HepG2 (cell line): ENCODE measurements around the gene UPK1B. TPM values are rescaled to one million over a fixed set of nuclear protein-coding genes. Genes with fewer than 3 reads are reported as not detected.

Source experiments
- ATAC-seq: fragments of 200-7000 bp; cut with Tn5 transposase; 3 replicates; pipeline ENCODE4 v1.9.1; 2020; ENCODE audit warnings: mild to moderate bottlenecking, moderate library complexity
- BruUV-seq: library from RNA; stranded (reverse); fragments of 400-500 nt; replicated peaks from 2 replicates; lab custom pipeline; 2021; lab: Mats Ljungman, UMichigan
- CTCF ChIA-PET: fragments of 300-600 bp; formaldehyde crosslinking; extraction: SDS; loops from one replicate; lab custom pipeline; 2021; ENCODE audit warnings: low total read pairs, inconsistent platforms, low intra/inter-chr PET ratio; lab: Yijun Ruan, JAX
- POLR2A ChIA-PET: fragments of 350-600 bp; sonication (Branson Sonifier 250); formaldehyde crosslinking; loops from one replicate; lab custom pipeline; 2020; ENCODE audit warnings: antibody characterized with exemption, inconsistent platforms; lab: Yijun Ruan, JAX
- DNase-seq: peaks from one replicate; pipeline ENCODE4 v3.0.0-alpha.2; 2015; ENCODE audit warnings: low spot score
- FAIRE-seq: peaks from 3 replicates; lab custom pipeline; 2011; peaks lifted over from hg19 to GRCh38; lab: Jason Lieb, UNC
- H2AFZ ChIP-seq: one replicate; pipeline ENCODE4 v1.6.1; 2011; ENCODE audit warnings: low read length, inconsistent platforms
- H3K27ac ChIP-seq: fragments of 300-600 bp; 3 replicates; pipeline ENCODE4 v1.8.0; 2011; ENCODE audit warnings: mixed run types, mild to moderate bottlenecking, mixed read lengths, low read length, inconsistent platforms; ENCODE audit not compliant: insufficient read depth; ENCODE audit errors: extremely low read length
- H3K27me3 ChIP-seq, 2 experiments: fragments of 200-600 bp in 1 of 2; 2 replicates in 1 of 2; 3 replicates in 1 of 2; pipeline versions ENCODE4 v1.6.0 to v1.8.0; 2011; ENCODE audit warnings: low read length in 2 of 2, mild to moderate bottlenecking in 2 of 2, moderate library complexity in 2 of 2, inconsistent platforms in 1 of 2; ENCODE audit not compliant: insufficient read depth in 2 of 2, control insufficient read depth in 1 of 2
- H3K36me3 ChIP-seq, 2 experiments: fragments of 200-600 bp in 1 of 2; replicated peaks in 1 of 2; 2 replicates in 1 of 2; 3 replicates in 1 of 2; pipeline versions ENCODE4 v1.5.1 to v1.8.0; 2011; ENCODE audit warnings: low read length in 2 of 2, inconsistent platforms in 1 of 2; ENCODE audit not compliant: insufficient read depth in 2 of 2, control insufficient read depth in 1 of 2
- H3K4me1 ChIP-seq: 2 replicates; pipeline ENCODE4 v1.5.1; 2012; ENCODE audit warnings: low read length, inconsistent platforms; ENCODE audit not compliant: insufficient read depth
- H3K4me2 ChIP-seq: 2 replicates; pipeline ENCODE4 v1.6.0; 2011; ENCODE audit warnings: low read depth, low read length, inconsistent platforms
- H3K4me3 ChIP-seq, 3 experiments: fragments of 200-600 bp in 1 of 3; sonication (generic), shearing (Covaris generic) in 1 of 3; replicated peaks in 1 of 3; 2 replicates each; pipeline ENCODE4 v1.5.1; 2011 to 2016; ENCODE audit warnings: low read length in 3 of 3, inconsistent platforms in 2 of 3, low read depth in 2 of 3, mild to moderate bottlenecking in 2 of 3, control low read depth in 1 of 3, mixed read lengths in 1 of 3; ENCODE audit not compliant: insufficient read depth in 1 of 3
- H3K79me2 ChIP-seq: one replicate; pipeline ENCODE4 v1.6.1; 2011; ENCODE audit warnings: low read length, inconsistent platforms; ENCODE audit not compliant: insufficient read depth
- H3K9ac ChIP-seq: 2 replicates; pipeline ENCODE4 v1.6.0; 2011; ENCODE audit warnings: mild to moderate bottlenecking, low read depth, low read length, inconsistent platforms; ENCODE audit not compliant: insufficient read depth
- H3K9me3 ChIP-seq: 2 replicates; pipeline ENCODE4 v1.5.1; 2012; ENCODE audit warnings: mild to moderate bottlenecking, low read length
- H4K20me1 ChIP-seq: 2 replicates; pipeline ENCODE4 v1.6.0; 2011; ENCODE audit warnings: inconsistent platforms, mild to moderate bottlenecking, low read length, moderate library complexity; ENCODE audit not compliant: insufficient read depth
- FOXA1 ChIP-seq, 2 experiments: fragments of 450-650 bp in 1 of 2; sonication (generic) in 1 of 2; formaldehyde crosslinking in 1 of 2; IDR thresholded peaks; 2 replicates each; pipeline versions ENCODE4 v1.4.0 to v1.6.1; 2016 to 2020; ENCODE audit warnings: missing genetic modification reagents in 1 of 2
- RORA ChIP-seq: sonication (generic); formaldehyde crosslinking; IDR thresholded peaks from 2 replicates; pipeline ENCODE4 v1.5.0; 2020; ENCODE audit warnings: mild to moderate bottlenecking, missing genetic modification reagents, moderate library complexity
- ZBTB4 ChIP-seq: sonication (generic); formaldehyde crosslinking; IDR thresholded peaks from 2 replicates; pipeline ENCODE4 v1.4.0; 2020; ENCODE audit warnings: missing genetic modification reagents, mild to moderate bottlenecking, borderline replicate concordance
- ZNF274 ChIP-seq: sonication (generic); formaldehyde crosslinking; IDR thresholded peaks from 2 replicates; pipeline ENCODE4 v1.5.1; 2020; ENCODE audit warnings: mild to moderate bottlenecking, missing genetic modification reagents
- ZNF768 ChIP-seq: sonication (generic); formaldehyde crosslinking; IDR thresholded peaks from 2 replicates; pipeline ENCODE4 v1.4.0; 2020; ENCODE audit warnings: missing genetic modification reagents
- WGBS: methylation state at CpG from one replicate; pipeline ENCODE4 v1.1.6; 2017; ENCODE audit warnings: low lambda C conversion rate; 5-methylcytosine and 5-hydroxymethylcytosine counted together
- in situ Hi-C: cut with HindIII; loops from 2 replicates; pipeline ENCODE4 v1.10.0; 2017; ENCODE audit warnings: low pct_unique_long_range_greater_than_20kb; ENCODE audit not compliant: extremely low pct_ligation_motif_present
- intact Hi-C: fragments of 100-400 bp; cut with micrococcal nuclease; formaldehyde crosslinking; loops from one replicate; pipeline ENCODE4 v1.10.0; 2022; ENCODE audit not compliant: unreplicated experiment
- polyA plus RNA-seq, 8 experiments: library from polyadenylated mRNA; depleted of rRNA in 3 of 8; stranded (reverse) in 7 of 8; unstranded in 1 of 8; fragments of >200 nt; fragmentation: Illumina TruSeq in 4 of 8; extraction: Trizol in 4 of 8; gene quantifications; 2 replicates each; pipeline versions ENCODE4 v1.2.1 to v1.2.3, GENCODE V29; 2011 to 2016; ENCODE audit warnings: low read depth in 4 of 8, missing spikeins in 1 of 8, mixed read lengths in 1 of 8; ENCODE audit not compliant: insufficient read depth in 1 of 8
- total RNA-seq, 5 experiments: library from RNA; depleted of rRNA; stranded (reverse); fragments of >200 nt; fragmentation: Illumina TruSeq; extraction: Trizol; gene quantifications; 2 replicates each; pipeline ENCODE4 v1.2.3, GENCODE V29; 2016; ENCODE audit warnings: low read depth in 1 of 5

The UPK1B gene
- total and polyA plus RNA-seq, 2 of the 13 experiments (the other 11 are each of a cell fraction or from before 2014, with no cell fraction given): not detected

- H3K36me3 ChIP-seq: peaks cover 20 to 80% of the 10 kb centered on the region in 2 experiments
Observed at GRCh38 chr3:119220198-119220597, 46.8 kb downstream of the UPK1B start.

More at GRCh38 chr3:119220198-119220597, 46.8 kb downstream of the UPK1B start:
- CTCF ChIA-PET: no interaction called here
- no peak for DNase-seq
- Histone ChIP-seq H4K20me1 (no peaks in the 10 kb centered on the region), H3K9ac (no peak overlapping the region), H3K9me3 (no peaks in the 10 kb centered on the region), H3K27ac (no peak overlapping the region), H3K27me3 (no peaks in the 10 kb centered on the region), H3K79me2 (no peaks in the 10 kb centered on the region), H3K4me1 (no peaks in the 10 kb centered on the region), H3K4me2 (no peak overlapping the region), H3K4me3 (no peak overlapping the region), H2AFZ (no peak overlapping the region)
- ATAC-seq: no peak
- in situ Hi-C loops: no loop called here
- intact Hi-C loops: no loop called here
- BruUV-seq: no TSS peak
- 98% methylated on average over 7 of the region's 7 CpGs for WGBS
- no peak for FAIRE-seq
- POLR2A ChIA-PET: no interaction called here
- TF ChIP-seq RORA (CRISPR knock-in tag) (no peak), ZBTB4 (CRISPR knock-in tag) (no peak), ZNF274 (CRISPR knock-in tag) (no peak), ZNF768 (CRISPR knock-in tag) (no peak), FOXA1 (IDR thresholded peaks at IDR 0.05) (no peak), FOXA1 (CRISPR knock-in tag; IDR thresholded peaks at IDR 0.05) (no peak)
